PC-3 (cell line): Measurements from ENCODE around the gene TMBIM1.

Source experiments
- CTCF ChIP-seq: fragments of 300-600 bp; sonication (generic); conservative IDR thresholded peaks from 2 replicates; pipeline ENCODE4 v1.5.1; 2017; ENCODE audit warnings: antibody characterized with exemption, low read depth, mild to moderate bottlenecking, low read length
- EZH2 ChIP-seq: fragments of 300-600 bp; sonication (generic); IDR thresholded peaks from one replicate; pipeline ENCODE4 v1.6.1; 2017; ENCODE audit warnings: antibody characterized with exemption, mild to moderate bottlenecking, low read length; ENCODE audit not compliant: unreplicated experiment
- EZH2phosphoT487 ChIP-seq: fragments of 300-600 bp; sonication (generic); IDR thresholded peaks from 2 replicates; pipeline ENCODE4 v1.6.1; 2018; ENCODE audit warnings: mild to moderate bottlenecking, antibody characterized with exemption, low read length, borderline replicate concordance

- TF ChIP-seq CTCF = no peak
- no peak for TF ChIP-seq EZH2
- TF ChIP-seq EZH2phosphoT487 = no peak
Observed at GRCh38 chr2:218341381-218341780, 49.1 kb upstream of the TMBIM1 start.
